ENCODE data around the gene DISP2.

Gene DISP2

GRCh38 chr15:40365016-40365415 lies 7.0 kb downstream of the DISP2 start:
- TF ChIP-seq CTCF (conservative IDR thresholded peaks at IDR 0.05; ENCODE audit: low read depth, low read length): no peak
- no peak overlapping the region for H3K4me3 ChIP-seq (ENCODE audit: low read length)
- no peak for DNase-seq (ENCODE audit: low read depth)

- DNase-seq (ENCODE audit: low read depth): no peak
- no peak overlapping the region for H3K4me3 ChIP-seq (ENCODE audit: low read length)
- no peak for TF ChIP-seq CTCF (conservative IDR thresholded peaks at IDR 0.05; ENCODE audit: low read depth, low read length)
Measured at GRCh38 chr15:40365624-40366456, 7.8 kb downstream of the DISP2 start.

GRCh38 chr15:40366457-40367370 lies 8.7 kb downstream of the DISP2 start:
- H3K4me3 ChIP-seq (ENCODE audit: low read length): no peak overlapping the region
- no peak for TF ChIP-seq CTCF (conservative IDR thresholded peaks at IDR 0.05; ENCODE audit: low read depth, low read length)
- no peak for DNase-seq (ENCODE audit: low read depth)

GRCh38 chr15:40367371-40367685 lies 9.3 kb downstream of the DISP2 start:
- no peak for DNase-seq (ENCODE audit: low read depth)
- H3K4me3 ChIP-seq (ENCODE audit: low read length): no peak overlapping the region
- no peak for TF ChIP-seq CTCF (conservative IDR thresholded peaks at IDR 0.05; ENCODE audit: low read depth, low read length)

DNA sequence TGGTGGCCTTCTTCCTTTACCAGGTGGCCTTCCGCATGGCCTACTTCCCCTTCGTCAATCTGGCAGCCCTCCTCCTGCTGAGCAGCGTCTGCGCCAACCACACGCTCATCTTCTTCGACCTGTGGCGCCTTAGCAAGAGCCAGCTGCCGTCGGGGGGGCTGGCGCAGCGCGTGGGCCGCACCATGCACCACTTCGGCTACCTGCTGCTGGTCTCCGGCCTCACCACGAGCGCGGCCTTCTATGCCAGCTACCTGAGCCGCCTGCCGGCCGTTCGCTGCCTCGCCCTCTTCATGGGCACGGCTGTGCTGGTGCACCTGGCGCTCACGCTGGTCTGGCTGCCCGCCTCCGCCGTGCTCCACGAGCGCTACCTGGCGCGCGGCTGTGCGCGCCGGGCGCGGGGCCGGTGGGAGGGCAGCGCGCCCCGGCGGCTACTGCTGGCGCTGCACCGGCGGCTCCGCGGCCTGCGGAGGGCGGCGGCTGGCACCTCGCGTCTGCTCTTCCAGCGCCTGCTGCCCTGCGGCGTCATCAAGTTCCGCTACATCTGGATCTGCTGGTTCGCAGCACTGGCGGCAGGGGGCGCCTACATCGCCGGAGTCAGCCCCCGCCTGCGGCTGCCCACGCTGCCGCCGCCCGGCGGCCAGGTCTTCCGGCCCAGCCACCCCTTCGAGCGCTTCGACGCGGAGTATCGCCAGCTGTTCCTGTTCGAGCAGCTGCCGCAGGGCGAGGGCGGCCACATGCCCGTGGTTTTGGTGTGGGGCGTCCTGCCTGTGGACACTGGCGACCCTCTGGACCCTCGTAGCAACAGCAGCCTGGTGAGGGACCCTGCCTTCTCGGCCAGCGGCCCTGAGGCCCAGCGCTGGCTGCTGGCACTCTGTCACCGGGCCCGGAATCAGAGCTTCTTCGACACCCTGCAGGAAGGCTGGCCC lies 9.9 kb downstream of the DISP2 start:
- H3K4me3 ChIP-seq (ENCODE audit: low read length): peak overlapping the region; percentile 24
- TF ChIP-seq CTCF (conservative IDR thresholded peaks at IDR 0.05; ENCODE audit: low read depth, low read length): peak; percentile 64
- DNase-seq (ENCODE audit: low read depth): peak; percentile 62

DNA sequence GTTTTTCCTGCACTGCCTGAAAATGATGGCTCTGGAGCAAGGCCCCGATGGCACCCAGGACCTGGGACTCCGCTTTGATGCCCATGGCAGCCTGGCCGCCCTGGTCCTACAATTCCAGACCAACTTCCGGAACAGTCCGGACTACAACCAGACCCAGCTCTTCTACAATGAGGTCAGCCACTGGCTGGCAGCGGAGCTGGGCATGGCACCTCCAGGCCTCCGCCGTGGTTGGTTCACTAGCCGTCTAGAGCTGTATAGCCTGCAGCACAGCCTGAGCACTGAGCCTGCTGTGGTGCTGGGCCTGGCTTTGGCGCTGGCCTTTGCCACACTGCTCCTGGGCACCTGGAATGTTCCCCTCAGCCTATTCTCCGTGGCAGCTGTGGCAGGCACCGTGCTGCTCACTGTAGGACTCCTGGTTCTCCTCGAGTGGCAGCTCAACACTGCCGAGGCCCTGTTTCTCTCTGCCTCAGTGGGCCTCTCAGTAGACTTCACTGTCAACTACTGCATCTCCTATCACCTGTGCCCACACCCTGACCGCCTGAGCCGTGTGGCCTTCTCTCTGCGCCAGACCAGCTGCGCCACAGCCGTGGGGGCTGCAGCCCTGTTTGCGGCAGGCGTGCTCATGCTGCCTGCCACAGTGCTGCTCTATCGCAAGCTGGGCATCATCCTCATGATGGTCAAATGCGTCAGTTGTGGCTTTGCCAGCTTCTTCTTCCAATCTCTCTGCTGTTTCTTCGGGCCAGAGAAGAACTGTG lies 10.9 kb downstream of the DISP2 start:
- TF ChIP-seq CTCF (conservative IDR thresholded peaks at IDR 0.05; ENCODE audit: low read depth, low read length): no peak
- no peak for DNase-seq (ENCODE audit: low read depth)

More for the DNA sequence above, 10.9 kb downstream of the DISP2 start:
- H3K4me3 ChIP-seq (ENCODE audit: low read length): no peak overlapping the region
